Trophoblast cell (in vitro differentiated cells and primary cell): Measurements from ENCODE around the gene TLE3.

Experiments used
- DNase-seq, 2 donors: peaks; one replicate each; pipeline ENCODE4 v3.0.0-alpha.2; 2016
- H2AFZ ChIP-seq: 2 replicates; pipeline ENCODE4 v1.6.1; 2013; ENCODE audit warnings: low read length, moderate library complexity, mild to moderate bottlenecking; ENCODE audit not compliant: insufficient read depth, poor library complexity
- H2AK5ac ChIP-seq: 2 replicates; pipeline ENCODE4 v1.6.1; 2013; ENCODE audit warnings: mild to moderate bottlenecking, low read length
- H2BK120ac ChIP-seq: 2 replicates; pipeline ENCODE4 v1.6.1; 2013; ENCODE audit warnings: low read length, mild to moderate bottlenecking, moderate library complexity; ENCODE audit not compliant: insufficient read depth, poor library complexity
- H2BK12ac ChIP-seq: 2 replicates; pipeline ENCODE4 v1.6.1; 2013; ENCODE audit warnings: mild to moderate bottlenecking, low read length, moderate library complexity
- H2BK5ac ChIP-seq: 2 replicates; pipeline ENCODE4 v1.6.1; 2013; ENCODE audit warnings: low read length, low read depth, moderate library complexity, mild to moderate bottlenecking; ENCODE audit not compliant: poor library complexity
- H3K14ac ChIP-seq: 2 replicates; pipeline ENCODE4 v1.6.1; 2013; ENCODE audit warnings: mild to moderate bottlenecking, low read length
- H3K18ac ChIP-seq: 2 replicates; pipeline ENCODE4 v1.6.1; 2013; ENCODE audit warnings: mild to moderate bottlenecking, low read length
- H3K23ac ChIP-seq: 2 replicates; pipeline ENCODE4 v1.6.1; 2013; ENCODE audit warnings: low read length
- H3K27ac ChIP-seq: 2 replicates; pipeline ENCODE4 v1.5.1; 2013; ENCODE audit warnings: low read depth, mild to moderate bottlenecking, inconsistent platforms, low read length, moderate library complexity
- H3K27me3 ChIP-seq: 2 replicates; pipeline ENCODE4 v1.6.1; 2013; ENCODE audit warnings: inconsistent platforms, mild to moderate bottlenecking, low read length, moderate library complexity; ENCODE audit not compliant: insufficient read depth
- H3K36me3 ChIP-seq, 2 experiments: 1 replicate in 1 of 2; 2 replicates in 1 of 2; pipeline ENCODE4 v1.6.1; 2013; ENCODE audit warnings: low read length in 2 of 2, mild to moderate bottlenecking in 2 of 2, moderate library complexity in 1 of 2; ENCODE audit not compliant: insufficient read depth in 2 of 2, control insufficient read depth in 1 of 2
- H3K4ac ChIP-seq: 2 replicates; pipeline ENCODE4 v1.6.1; 2013; ENCODE audit warnings: low read depth, mild to moderate bottlenecking, low read length, moderate library complexity
- H3K4me1 ChIP-seq, 2 experiments: 1 replicate in 1 of 2; 2 replicates in 1 of 2; pipeline ENCODE4 v1.6.1; 2013; ENCODE audit warnings: low read length in 2 of 2, mild to moderate bottlenecking in 2 of 2, moderate library complexity in 1 of 2; ENCODE audit not compliant: insufficient read depth in 2 of 2, control insufficient read depth in 1 of 2
- H3K4me2 ChIP-seq: 2 replicates; pipeline ENCODE4 v1.6.1; 2013; ENCODE audit warnings: inconsistent platforms, mild to moderate bottlenecking, low read length, moderate library complexity
- H3K4me3 ChIP-seq: 2 replicates; pipeline ENCODE4 v1.5.1; 2013; ENCODE audit warnings: mild to moderate bottlenecking, low read depth, low read length, inconsistent platforms
- H3K79me1 ChIP-seq: one replicate; pipeline ENCODE4 v1.6.1; 2013; ENCODE audit warnings: low read length
- H3K79me2 ChIP-seq: 2 replicates; pipeline ENCODE4 v1.6.1; 2013; ENCODE audit warnings: low read length, mild to moderate bottlenecking; ENCODE audit not compliant: control insufficient read depth, insufficient read depth, poor library complexity
- H3K9ac ChIP-seq: 2 replicates; pipeline ENCODE4 v1.6.1; 2013; ENCODE audit warnings: mild to moderate bottlenecking, low read length
- H3K9me3 ChIP-seq: 2 replicates; pipeline ENCODE4 v1.6.1; 2013; ENCODE audit warnings: low read depth, mild to moderate bottlenecking, control low read depth, inconsistent platforms, low read length; ENCODE audit not compliant: insufficient read depth
- H4K12ac ChIP-seq: 2 replicates; pipeline ENCODE4 v1.6.1; 2013; ENCODE audit warnings: low read depth, mild to moderate bottlenecking, low read length, moderate library complexity
- H4K8ac ChIP-seq: 2 replicates; pipeline ENCODE4 v1.6.1; 2013; ENCODE audit warnings: low read depth, mild to moderate bottlenecking, low read length, moderate library complexity
- H4K91ac ChIP-seq: one replicate; pipeline ENCODE4 v1.6.1; 2013; ENCODE audit warnings: low read depth, mild to moderate bottlenecking, low read length, moderate library complexity
- WGBS: extraction: QIAGEN DNeasy Blood & Tissue Kit; methylation state at CpG from one replicate; pipeline ENCODE4 v1.1.7; 2013; ENCODE audit warnings: missing lambda C conversion rate; ENCODE audit not compliant: insufficient read length, insufficient coverage; ENCODE audit errors: extremely low coverage; 5-methylcytosine and 5-hydroxymethylcytosine counted together

TLE3 gene

DNA sequence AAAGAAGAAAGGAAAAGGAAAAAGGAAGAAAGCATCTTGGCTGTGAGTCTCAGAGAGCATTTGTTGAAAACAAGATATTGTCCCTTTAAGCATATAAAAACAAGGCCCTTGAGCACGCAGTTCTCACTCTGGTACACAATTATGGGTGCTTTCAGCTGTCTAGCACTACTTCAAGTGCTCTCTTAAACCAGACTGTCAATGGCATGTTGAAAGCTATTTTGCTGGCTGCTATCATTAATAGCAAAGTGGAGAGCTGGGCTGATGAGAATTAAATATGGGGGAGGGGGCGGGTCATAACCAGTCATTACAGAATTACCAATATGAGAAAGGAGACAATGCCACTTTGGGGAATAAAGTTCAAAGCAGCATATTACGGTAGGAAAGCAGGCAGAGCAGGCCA is 9.3 kb downstream of the TLE3 start:
- no peak overlapping the region for H3K4me2 ChIP-seq
- no peak overlapping the region for H3K18ac ChIP-seq
- no peak overlapping the region for H3K14ac ChIP-seq
- H3K27me3 ChIP-seq = no peaks in the 10 kb centered on the region
- H3K36me3 ChIP-seq = peaks cover 17 to 61% of the 10 kb centered on the region in 2 experiments
- no peak overlapping the region for H3K27ac ChIP-seq
- H3K4me1 ChIP-seq = peaks cover 14 to 28% of the 10 kb centered on the region in 2 experiments
- no peak overlapping the region for H2BK12ac ChIP-seq
- H4K12ac ChIP-seq = no peak overlapping the region
- H2BK120ac ChIP-seq = no peak overlapping the region
- no peak overlapping the region for H3K4ac ChIP-seq
- H4K8ac ChIP-seq = no peak overlapping the region
- DNase-seq = no peak
- WGBS = no CpG with 5 or more reads among the region's 3 CpGs
- H3K79me2 ChIP-seq = peaks cover 1% of the 10 kb centered on the region
- H3K23ac ChIP-seq = no peak overlapping the region
- H3K4me3 ChIP-seq = no peak overlapping the region
- H4K91ac ChIP-seq = no peak overlapping the region
- H2BK5ac ChIP-seq = no peak overlapping the region
- H3K9me3 ChIP-seq = no peaks in the 10 kb centered on the region
- H2AFZ ChIP-seq = no peak overlapping the region
- H3K79me1 ChIP-seq = peaks cover 5% of the 10 kb centered on the region
- H2AK5ac ChIP-seq = no peak overlapping the region
- H3K9ac ChIP-seq = no peak overlapping the region

DNA sequence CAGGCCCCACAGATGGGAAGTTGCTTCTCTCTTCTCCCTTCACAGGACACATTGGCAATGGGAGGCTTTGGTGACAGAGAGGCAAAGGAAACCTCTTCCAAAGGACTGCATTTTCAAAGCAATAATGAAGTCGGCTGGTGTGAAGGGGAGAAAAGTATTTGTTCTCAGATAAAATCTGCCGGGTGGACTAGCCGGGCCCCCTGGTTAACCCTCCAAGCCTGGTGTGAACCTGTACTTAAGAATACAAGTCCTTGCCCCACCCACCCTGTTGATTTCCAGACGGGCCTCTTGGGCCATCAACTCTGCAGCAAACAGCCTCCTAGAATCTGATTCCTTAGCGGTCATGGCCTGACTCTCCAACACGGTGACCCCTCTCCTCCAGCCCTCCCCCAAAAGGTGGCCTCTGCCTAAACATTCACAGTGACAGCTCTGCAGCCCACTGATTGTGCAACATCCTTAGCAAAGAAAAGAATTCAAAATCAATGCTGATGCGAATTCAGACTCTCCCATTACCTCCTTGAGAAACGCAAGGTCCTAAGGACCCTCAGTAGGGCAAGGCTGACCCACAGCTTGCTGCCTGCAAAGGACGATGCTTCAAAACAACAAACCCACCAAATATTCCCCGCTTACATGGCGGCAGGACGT is 9.9 kb downstream of the TLE3 start:
- H2BK5ac ChIP-seq = no peak overlapping the region
- no peak overlapping the region for H4K8ac ChIP-seq
- H4K12ac ChIP-seq = no peak overlapping the region
- no peak overlapping the region for H3K23ac ChIP-seq
- no peak overlapping the region for H3K4me2 ChIP-seq
- no peak overlapping the region for H3K14ac ChIP-seq
- H3K9ac ChIP-seq = no peak overlapping the region
- H2BK120ac ChIP-seq = no peak overlapping the region
- no peak overlapping the region for H2AFZ ChIP-seq
- WGBS = no CpG with 5 or more reads among the region's 12 CpGs
- H3K4me3 ChIP-seq = no peak overlapping the region
- no peak for DNase-seq
- H3K4ac ChIP-seq = no peak overlapping the region
- H3K27me3 ChIP-seq = no peaks in the 10 kb centered on the region
- H3K36me3 ChIP-seq = peaks cover 19 to 64% of the 10 kb centered on the region in 2 experiments
- H3K4me1 ChIP-seq = peaks cover 9 to 23% of the 10 kb centered on the region in 2 experiments
- no peak overlapping the region for H3K27ac ChIP-seq
- H3K9me3 ChIP-seq = no peaks in the 10 kb centered on the region
- no peak overlapping the region for H4K91ac ChIP-seq
- peaks cover 3% of the 10 kb centered on the region for H3K79me1 ChIP-seq
- H3K18ac ChIP-seq = no peak overlapping the region
- peaks cover 1% of the 10 kb centered on the region for H3K79me2 ChIP-seq
- no peak overlapping the region for H2AK5ac ChIP-seq
- H2BK12ac ChIP-seq = no peak overlapping the region

DNA sequence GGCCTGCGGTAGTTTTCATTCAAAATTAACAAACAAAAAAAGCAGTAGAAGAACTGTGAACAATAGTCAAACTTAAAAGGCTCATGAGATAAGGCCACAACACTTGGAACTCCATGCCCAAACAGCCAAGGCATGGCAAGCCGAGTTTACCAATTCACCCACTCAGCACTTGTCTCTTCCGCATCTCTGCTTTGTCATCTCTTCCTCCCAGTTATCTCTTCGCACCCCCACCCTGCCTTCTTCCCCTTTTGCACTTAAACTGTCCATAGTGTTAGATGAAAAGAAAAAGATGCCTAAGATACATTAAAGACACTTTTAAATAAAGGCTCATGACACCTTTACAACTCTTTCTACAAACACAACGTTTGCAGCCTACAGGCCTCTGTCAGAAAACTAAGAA is 11.1 kb downstream of the TLE3 start:
- Histone ChIP-seq H2AFZ (no peak overlapping the region), H3K9me3 (peaks cover 2% of the 10 kb centered on the region), H3K9ac (no peak overlapping the region), H4K91ac (no peak overlapping the region), H3K4me2 (no peak overlapping the region), H3K4me1 (peaks cover 3 to 11% of the 10 kb centered on the region in 2 experiments), H3K27ac (no peak overlapping the region), H2AK5ac (no peak overlapping the region), H2BK5ac (no peak overlapping the region), H3K79me1 (no peaks in the 10 kb centered on the region), H3K23ac (no peak overlapping the region), H3K14ac (no peak overlapping the region), H3K27me3 (no peaks in the 10 kb centered on the region), H2BK12ac (no peak overlapping the region), H3K79me2 (peaks cover 4% of the 10 kb centered on the region), H3K36me3 (peaks cover 30 to 71% of the 10 kb centered on the region in 2 experiments), H4K8ac (no peak overlapping the region), H3K4me3 (no peak overlapping the region), H3K4ac (no peak overlapping the region), H2BK120ac (no peak overlapping the region), H3K18ac (no peak overlapping the region), H4K12ac (no peak overlapping the region)
- DNase-seq = no peak
- no CpG with 5 or more reads among the region's 5 CpGs for WGBS

GRCh38 chr15:70084461-70084860 is 13.3 kb downstream of the TLE3 start:
- Histone ChIP-seq H3K14ac (no peak overlapping the region), H3K79me2 (peaks cover 2% of the 10 kb centered on the region), H2BK120ac (no peak overlapping the region), H3K9ac (no peak overlapping the region), H3K9me3 (peaks cover 2% of the 10 kb centered on the region), H2AK5ac (no peak overlapping the region), H3K36me3 (peaks cover 39 to 71% of the 10 kb centered on the region in 2 experiments), H3K4me2 (no peak overlapping the region), H3K4me3 (no peak overlapping the region), H4K91ac (no peak overlapping the region), H3K4ac (no peak overlapping the region), H3K4me1 (peaks cover 0 to 3% of the 10 kb centered on the region in 2 experiments), H4K8ac (no peak overlapping the region), H2BK5ac (no peak overlapping the region), H2AFZ (no peak overlapping the region), H3K79me1 (no peaks in the 10 kb centered on the region), H4K12ac (no peak overlapping the region), H2BK12ac (no peak overlapping the region), H3K27ac (no peak overlapping the region), H3K18ac (no peak overlapping the region), H3K27me3 (no peaks in the 10 kb centered on the region), H3K23ac (no peak overlapping the region)
- no peak for DNase-seq
- no CpG with 5 or more reads among the region's 6 CpGs for WGBS
